Measurements from ENCODE around the gene EPM2AIP1. TPM values are rescaled to one million over a fixed set of nuclear protein-coding genes. Genes with fewer than 3 reads are reported as not detected.

EPM2AIP1 gene
- total and polyA plus RNA-seq, 2 of the 8 experiments (the other 6 are each of a cell fraction or from before 2014, with no cell fraction given) = 6.6 to 9.0 TPM

DNA sequence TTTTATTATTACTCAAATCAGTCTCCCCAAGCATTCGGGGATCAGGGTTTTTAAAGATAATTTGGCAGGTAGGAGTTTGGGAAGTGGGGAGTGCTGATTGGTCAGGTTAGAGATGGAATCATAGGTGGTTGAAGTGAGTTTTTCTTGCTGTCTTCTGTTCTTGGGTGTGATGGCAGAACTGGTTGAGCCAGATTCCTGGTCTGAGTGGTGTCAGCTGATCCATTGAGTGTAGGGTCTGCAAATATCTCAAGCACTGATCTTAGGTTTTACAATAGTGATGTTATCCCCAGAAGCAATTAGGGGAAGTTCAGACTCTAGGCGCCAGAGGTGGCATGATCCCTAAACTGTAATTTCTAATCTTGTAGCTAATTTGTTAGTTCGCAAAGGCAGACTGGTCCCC lies 27.5 kb downstream of the EPM2AIP1 start (continued):
- TF ChIP-seq BRCA1 (IDR thresholded peaks at IDR 0.05; ENCODE audit: low read depth, low read length) = no peak
- TF ChIP-seq TEAD4 (IDR thresholded peaks at IDR 0.05; ENCODE audit: low read depth, low read length) = peak; percentile 86
- no peak for TF ChIP-seq CHD2 (IDR thresholded peaks at IDR 0.05; ENCODE audit: low read length)
- TF ChIP-seq POU5F1 (IDR thresholded peaks at IDR 0.05; ENCODE audit: low read depth, low read length) = no peak
- peak; percentile 29; the same call in 1 of the 2 replicates for TF ChIP-seq RBBP5 (IDR thresholded peaks at IDR 0.05; ENCODE audit: borderline replicate concordance, low read depth, low read length)
- TF ChIP-seq KDM4A (IDR thresholded peaks at IDR 0.05; ENCODE audit: low read depth, low read length, severe bottlenecking) = no peak
- TF ChIP-seq, protein P1, sequence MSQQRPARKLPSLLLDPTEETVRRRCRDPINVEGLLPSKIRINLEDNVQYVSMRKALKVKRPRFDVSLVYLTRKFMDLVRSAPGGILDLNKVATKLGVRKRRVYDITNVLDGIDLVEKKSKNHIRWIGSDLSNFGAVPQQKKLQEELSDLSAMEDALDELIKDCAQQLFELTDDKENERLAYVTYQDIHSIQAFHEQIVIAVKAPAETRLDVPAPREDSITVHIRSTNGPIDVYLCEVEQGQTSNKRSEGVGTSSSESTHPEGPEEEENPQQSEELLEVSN (IDR thresholded peaks at IDR 0.05) = no peak
- TF ChIP-seq GTF2F1 (IDR thresholded peaks at IDR 0.05; ENCODE audit: borderline replicate concordance, low read depth, low read length) = no peak
- no peak for TF ChIP-seq SIX5 (IDR thresholded peaks at IDR 0.05; ENCODE audit: low read depth, low read length)
- no peak for TF ChIP-seq EZH2 (IDR thresholded peaks at IDR 0.05; ENCODE audit: low read depth, low read length, severe bottlenecking)
- TF ChIP-seq TAF7 (optimal IDR thresholded peaks at IDR 0.05; ENCODE audit: borderline replicate concordance, low read depth, low read length) = no peak
- TF ChIP-seq BCL11A (IDR thresholded peaks at IDR 0.05; ENCODE audit: low read depth in 2 of 2, low read length in 2 of 2) = peak in 1 of 2 experiments; percentile 50
- no peak for TF ChIP-seq GABPA (IDR thresholded peaks at IDR 0.05; ENCODE audit: borderline replicate concordance, insufficient read depth, low read length)
- no peak for TF ChIP-seq MAFK (IDR thresholded peaks at IDR 0.05; ENCODE audit: low read depth, low read length)
- TF ChIP-seq SIN3A (conservative IDR thresholded peaks at IDR 0.05 in 1 of 2, IDR thresholded peaks at IDR 0.05 in 1 of 2; ENCODE audit: low read depth in 1 of 2, low read length in 2 of 2) = peak in 1 of 2 experiments; percentile 61; a peak in 2 of 4 replicates
- TF ChIP-seq, protein P2, sequence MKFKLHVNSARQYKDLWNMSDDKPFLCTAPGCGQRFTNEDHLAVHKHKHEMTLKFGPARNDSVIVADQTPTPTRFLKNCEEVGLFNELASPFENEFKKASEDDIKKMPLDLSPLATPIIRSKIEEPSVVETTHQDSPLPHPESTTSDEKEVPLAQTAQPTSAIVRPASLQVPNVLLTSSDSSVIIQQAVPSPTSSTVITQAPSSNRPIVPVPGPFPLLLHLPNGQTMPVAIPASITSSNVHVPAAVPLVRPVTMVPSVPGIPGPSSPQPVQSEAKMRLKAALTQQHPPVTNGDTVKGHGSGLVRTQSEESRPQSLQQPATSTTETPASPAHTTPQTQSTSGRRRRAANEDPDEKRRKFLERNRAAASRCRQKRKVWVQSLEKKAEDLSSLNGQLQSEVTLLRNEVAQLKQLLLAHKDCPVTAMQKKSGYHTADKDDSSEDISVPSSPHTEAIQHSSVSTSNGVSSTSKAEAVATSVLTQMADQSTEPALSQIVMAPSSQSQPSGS (IDR thresholded peaks at IDR 0.05; ENCODE audit: low read length) = 0 out of 2 replicates have a peak, but pooled peaks have one; percentile 41
- no peak for TF ChIP-seq POLR2AphosphoS5 (IDR thresholded peaks at IDR 0.05; ENCODE audit: low read depth, low read length)
